ENCODE data around the gene CREB5.

CREB5 gene

DNA sequence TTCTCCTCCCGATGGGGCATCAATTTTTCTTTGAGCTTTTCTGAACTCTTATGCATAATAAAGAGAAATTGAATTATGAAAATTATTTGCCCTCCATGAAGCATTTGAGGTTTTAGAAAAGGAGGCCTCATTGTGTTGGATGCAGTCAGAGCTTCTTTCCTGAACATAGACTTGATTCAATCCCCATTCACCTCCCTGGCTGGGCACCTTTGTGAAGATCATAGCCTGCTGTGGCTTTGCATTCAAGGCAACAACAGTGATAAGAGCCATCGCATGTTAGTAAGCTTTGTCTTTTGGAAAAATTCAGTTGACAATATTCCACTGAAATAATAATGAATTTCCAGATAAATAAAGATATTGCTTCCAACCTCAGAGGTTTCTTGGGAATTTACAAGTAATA is 458.8 kb downstream of the CREB5 start:
- in situ Hi-C loops (cut with MboI; ENCODE audit: low sequenced_read_pairs, unreplicated experiment): no loop called here

DNA sequence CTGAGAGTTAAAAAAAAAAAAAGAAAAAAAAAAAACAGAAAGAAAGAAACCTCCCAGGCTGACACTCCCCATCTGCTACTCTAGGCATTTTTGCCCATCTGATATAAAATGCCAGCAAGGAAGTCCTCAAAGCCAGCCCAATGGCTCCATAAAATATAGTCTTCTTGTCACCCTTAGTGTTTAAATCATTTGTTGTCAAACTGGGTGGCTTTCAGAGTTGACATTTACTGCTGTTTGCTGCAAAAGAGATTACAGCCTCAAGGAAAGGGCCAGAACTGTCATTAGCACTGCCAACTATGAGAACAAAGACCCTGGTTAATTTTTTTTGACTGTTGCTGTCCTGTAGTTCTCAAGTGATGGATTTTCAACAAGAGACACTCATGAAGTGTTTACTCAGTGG is 459.3 kb downstream of the CREB5 start:
- DNase-seq (ENCODE audit: low spot score): no peak
- in situ Hi-C loops (cut with MboI; ENCODE audit: low sequenced_read_pairs, unreplicated experiment): no loop called here
- TF ChIP-seq, protein P1, sequence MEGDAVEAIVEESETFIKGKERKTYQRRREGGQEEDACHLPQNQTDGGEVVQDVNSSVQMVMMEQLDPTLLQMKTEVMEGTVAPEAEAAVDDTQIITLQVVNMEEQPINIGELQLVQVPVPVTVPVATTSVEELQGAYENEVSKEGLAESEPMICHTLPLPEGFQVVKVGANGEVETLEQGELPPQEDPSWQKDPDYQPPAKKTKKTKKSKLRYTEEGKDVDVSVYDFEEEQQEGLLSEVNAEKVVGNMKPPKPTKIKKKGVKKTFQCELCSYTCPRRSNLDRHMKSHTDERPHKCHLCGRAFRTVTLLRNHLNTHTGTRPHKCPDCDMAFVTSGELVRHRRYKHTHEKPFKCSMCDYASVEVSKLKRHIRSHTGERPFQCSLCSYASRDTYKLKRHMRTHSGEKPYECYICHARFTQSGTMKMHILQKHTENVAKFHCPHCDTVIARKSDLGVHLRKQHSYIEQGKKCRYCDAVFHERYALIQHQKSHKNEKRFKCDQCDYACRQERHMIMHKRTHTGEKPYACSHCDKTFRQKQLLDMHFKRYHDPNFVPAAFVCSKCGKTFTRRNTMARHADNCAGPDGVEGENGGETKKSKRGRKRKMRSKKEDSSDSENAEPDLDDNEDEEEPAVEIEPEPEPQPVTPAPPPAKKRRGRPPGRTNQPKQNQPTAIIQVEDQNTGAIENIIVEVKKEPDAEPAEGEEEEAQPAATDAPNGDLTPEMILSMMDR (IDR thresholded peaks at IDR 0.05; ENCODE audit: borderline replicate concordance, control extremely low read depth, extremely low read depth, insufficient read depth, missing control alignments): no peak

More for the DNA sequence above, 458.8 kb downstream of the CREB5 start:
- TF ChIP-seq, protein P1 (IDR thresholded peaks at IDR 0.05; ENCODE audit: borderline replicate concordance, control extremely low read depth, extremely low read depth, insufficient read depth, missing control alignments): no peak
- no peak for DNase-seq (ENCODE audit: low spot score)

DNA sequence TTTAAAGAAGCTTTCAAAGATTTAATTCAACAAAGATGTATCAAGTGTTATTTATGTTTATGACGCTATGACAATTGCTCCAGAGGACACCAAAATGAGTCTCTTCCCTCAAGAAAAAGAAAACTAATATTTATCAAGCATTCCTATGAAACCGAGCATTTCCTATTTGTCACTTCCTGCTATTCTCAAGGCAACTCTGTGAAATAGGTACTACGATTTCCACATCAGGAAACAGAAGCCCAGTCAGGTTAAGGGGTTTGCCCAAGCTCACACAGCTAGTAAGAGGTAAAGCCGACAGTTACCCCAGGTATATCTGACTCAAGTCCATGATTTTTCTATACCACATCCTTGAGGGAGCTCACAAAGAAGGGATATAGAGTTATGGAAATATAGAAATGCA is 459.9 kb downstream of the CREB5 start:
- DNase-seq (ENCODE audit: low spot score): no peak
- TF ChIP-seq, protein P1 (IDR thresholded peaks at IDR 0.05; ENCODE audit: borderline replicate concordance, control extremely low read depth, extremely low read depth, insufficient read depth, missing control alignments): no peak
- in situ Hi-C loops (cut with MboI; ENCODE audit: low sequenced_read_pairs, unreplicated experiment): no loop called here

DNA sequence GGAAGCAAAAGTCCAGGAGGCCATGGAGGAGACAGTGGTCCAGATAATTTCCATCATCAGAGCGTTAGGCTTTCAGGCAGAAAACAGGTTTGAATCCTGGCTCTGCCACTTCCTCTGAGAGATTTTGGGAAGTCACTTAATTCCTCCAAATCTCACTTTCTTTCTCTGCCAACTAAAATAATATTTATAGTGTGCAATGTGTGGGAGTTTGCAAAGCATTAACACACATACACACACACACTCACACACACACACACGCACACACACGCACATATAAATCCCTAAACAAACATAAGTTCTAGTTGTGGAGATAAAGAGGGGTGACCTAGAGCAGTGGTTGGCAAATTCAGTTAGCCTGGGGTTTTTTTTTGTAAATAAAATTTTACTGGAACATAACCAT is 461.0 kb downstream of the CREB5 start:
- in situ Hi-C loops (cut with MboI; ENCODE audit: low sequenced_read_pairs, unreplicated experiment): no loop called here
- TF ChIP-seq, protein P1 (IDR thresholded peaks at IDR 0.05; ENCODE audit: borderline replicate concordance, control extremely low read depth, extremely low read depth, insufficient read depth, missing control alignments): no peak
- no peak for DNase-seq (ENCODE audit: low spot score)

DNA sequence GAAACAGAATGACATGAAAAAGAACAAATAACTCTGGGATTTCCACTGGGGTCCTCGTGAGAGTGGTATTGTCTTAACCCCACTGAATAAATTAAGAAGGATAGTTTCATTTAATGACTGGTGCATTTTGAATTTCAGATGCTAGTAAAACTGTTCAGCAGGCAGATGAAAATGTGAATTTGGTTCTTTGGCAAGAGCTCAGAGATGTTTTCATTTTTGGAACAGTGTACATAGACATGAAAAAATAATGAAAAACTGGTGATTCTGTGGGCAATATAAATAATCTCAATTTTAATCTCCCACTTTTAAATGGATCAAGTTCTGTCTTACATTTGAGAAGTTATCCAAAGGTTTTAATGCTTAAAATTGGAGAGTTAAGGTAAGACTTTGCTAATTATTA is 461.7 kb downstream of the CREB5 start:
- in situ Hi-C loops (cut with MboI; ENCODE audit: low sequenced_read_pairs, unreplicated experiment): no loop called here
- TF ChIP-seq, protein P1 (IDR thresholded peaks at IDR 0.05; ENCODE audit: borderline replicate concordance, control extremely low read depth, extremely low read depth, insufficient read depth, missing control alignments): no peak
- no peak for DNase-seq (ENCODE audit: low spot score)
